ENCODE measurements around the gene C19orf44.

The C19orf44 gene

DNA sequence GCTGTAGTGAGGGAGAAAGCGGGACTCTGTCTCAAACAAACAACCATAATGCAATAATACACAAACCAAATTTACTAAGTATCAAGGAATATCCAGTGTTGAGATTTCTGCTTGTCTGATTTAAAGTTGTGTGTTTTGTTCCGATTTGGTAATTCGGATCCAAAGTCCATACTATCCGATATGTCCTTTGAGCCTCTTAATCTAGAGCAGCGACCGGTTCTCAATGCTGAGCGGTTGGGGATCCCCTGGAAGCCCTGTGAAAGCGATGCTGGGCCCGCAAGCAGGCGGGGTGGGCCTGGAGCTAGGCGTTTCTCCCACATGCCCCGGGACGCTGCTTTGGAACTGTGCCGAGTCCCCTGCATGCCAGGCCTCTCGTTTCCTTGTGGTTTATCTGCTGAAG, 20.2 kb downstream of the C19orf44 start:
- in situ Hi-C loops (cut with MboI; ENCODE audit: low sequenced_read_pairs) = no loop called here

DNA sequence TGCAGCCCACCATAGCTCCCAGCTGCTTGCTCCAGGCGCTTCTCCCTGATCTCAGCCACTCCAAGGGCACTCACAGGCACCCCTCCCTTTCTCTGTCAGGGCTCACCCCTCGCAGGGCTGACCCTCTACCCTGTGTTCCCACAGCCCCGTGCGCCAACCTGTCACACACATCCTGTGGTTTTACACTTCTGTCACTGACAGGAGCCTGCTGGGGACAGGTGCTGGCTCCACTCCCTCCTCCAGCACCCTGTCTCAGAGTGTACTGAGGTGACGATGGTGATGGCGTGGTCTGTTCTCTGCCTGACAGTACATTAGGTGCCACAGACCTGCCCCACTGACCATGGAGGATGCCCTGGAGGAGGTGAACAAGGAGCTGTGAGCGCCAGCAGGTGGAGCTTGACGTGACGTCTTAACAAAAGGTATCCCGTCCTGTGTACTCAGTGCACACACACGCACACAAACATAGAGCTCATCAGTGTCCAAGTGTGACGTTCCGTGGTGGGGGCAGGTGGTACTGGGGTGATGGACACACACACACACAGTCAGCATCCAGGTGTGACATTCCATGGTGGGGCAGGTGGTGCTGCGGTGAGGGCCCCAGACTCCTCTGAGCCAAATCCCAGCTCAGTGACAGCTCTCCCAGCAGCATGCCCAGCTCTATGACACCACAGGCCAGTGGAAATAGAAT, 20.9 kb downstream of the C19orf44 start:
- in situ Hi-C loops (cut with MboI; ENCODE audit: low sequenced_read_pairs) = no loop called here

DNA sequence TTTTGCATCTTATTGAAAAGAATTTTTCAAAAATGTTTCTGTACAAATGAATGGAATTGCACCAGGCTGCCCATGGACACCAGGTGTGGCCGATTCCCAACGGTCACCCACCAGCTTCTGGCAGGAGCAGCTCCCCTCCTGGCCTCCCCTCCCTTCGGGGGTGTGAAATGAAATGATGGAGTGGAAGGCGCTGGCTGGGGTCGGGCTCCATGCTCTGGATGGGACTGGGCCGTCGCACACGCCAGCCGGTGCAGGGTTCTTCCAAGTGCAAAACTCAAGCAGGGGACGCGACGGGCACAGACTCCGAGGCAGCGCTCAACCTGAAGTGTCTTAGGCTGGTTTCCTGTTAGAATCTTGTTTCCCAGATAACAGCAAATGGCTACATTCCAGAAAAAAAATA, 21.9 kb downstream of the C19orf44 start:
- in situ Hi-C loops (cut with MboI; ENCODE audit: low sequenced_read_pairs) = no loop called here

DNA sequence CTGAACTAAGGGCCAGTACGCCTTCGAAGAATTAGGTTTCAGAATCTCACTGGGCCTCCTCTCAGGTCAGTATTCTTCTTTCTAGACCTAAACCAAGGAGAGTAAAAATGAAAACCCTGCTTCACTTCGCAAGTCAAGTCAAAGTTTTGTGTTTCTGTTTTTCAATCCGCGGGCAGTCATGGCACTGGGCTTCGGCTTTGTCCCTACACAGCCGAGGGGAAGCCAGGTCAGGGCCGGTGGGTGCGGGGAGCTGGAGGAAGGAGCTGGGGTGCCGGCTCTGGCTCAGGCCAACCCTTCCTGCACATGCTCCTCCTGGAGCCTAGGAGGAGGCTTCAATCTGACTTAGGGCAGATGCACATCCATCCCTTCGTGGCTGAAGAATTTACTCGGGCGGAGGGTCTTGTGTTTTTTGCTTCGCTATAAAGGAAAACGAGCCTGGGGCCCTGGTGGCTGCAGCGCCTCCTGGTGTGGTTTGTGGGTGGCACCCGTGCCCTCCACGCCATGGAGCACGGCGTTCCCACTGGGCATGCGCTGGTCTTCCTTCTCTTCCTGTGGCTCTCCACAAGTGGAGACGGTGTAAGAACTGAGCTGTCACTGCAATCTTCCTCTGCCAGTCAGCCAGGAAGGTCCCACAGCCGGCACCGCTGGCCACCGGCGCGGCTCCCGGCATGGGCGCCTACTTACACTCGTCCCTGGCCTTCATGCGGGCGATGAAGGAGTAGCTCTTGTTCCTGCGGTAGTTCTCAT, 22.5 kb downstream of the C19orf44 start:
- in situ Hi-C loops (cut with MboI; ENCODE audit: low sequenced_read_pairs) = no loop called here

DNA sequence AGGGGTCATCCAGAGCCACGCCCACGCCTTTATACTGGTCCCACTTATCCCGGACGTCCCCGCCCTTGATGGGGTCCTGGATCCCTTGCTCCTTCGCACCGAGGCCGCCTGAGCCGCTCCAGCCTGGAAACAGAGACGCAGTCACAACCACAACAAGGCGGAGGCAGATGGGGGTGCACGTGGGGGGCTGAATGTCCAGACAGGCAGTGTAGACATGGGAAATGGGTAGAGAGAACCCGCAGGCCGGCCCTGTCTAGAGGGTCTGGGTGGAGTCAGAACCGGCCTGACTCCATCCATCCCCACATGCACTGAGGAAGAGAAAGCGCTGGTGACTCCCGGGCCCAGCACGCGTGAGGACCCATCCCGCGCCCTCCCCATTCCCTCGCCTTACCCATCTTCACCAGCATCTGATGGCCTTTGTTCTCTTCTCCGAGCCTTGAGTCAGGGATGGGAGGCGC, 23.1 kb downstream of the C19orf44 start:
- in situ Hi-C loops (cut with MboI; ENCODE audit: low sequenced_read_pairs) = no loop called here

DNA sequence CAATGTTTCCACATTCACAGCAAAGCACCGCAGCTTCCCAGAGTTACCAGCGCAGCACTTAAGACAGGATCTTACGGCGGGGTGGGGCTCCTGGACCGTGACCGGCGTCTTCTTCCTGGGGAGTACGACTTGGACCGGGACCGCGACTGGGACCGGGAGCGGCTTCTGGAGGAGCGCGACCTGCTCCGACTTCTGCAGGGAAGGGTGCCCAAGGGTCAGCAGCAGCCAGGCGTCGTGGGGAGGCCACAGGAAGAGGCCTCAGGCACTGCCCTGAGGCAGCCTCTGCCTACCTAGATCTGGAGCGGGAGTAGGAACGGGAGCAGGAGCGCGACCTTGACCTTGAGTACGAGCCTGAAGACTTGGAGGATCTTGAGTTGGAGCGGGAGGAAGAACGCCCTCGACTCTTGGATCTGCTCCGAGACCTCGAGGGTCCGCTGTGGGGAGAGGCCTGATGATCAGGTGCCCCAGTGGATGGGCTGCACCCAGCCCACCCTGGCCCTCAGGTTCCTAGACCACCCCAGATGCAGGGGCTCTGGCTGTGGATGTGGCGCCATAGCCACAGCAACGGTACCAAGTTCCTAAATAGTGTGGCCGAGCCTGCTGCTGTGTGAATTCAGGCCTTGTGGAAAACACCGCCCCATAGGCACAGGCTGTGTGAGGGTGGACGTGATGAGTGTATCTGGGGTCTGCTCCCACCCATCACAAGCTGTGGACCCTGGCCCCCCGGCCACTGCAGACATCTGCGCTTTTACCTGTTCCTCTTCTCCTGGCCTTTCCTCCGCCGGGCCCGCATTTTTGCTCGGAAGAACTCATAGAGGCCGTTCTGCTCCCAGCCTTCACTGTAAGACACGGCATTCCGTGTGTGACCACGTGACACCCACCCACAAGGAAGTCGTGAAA, 24.1 kb downstream of the C19orf44 start:
- in situ Hi-C loops (cut with MboI; ENCODE audit: low sequenced_read_pairs) = no loop called here

DNA sequence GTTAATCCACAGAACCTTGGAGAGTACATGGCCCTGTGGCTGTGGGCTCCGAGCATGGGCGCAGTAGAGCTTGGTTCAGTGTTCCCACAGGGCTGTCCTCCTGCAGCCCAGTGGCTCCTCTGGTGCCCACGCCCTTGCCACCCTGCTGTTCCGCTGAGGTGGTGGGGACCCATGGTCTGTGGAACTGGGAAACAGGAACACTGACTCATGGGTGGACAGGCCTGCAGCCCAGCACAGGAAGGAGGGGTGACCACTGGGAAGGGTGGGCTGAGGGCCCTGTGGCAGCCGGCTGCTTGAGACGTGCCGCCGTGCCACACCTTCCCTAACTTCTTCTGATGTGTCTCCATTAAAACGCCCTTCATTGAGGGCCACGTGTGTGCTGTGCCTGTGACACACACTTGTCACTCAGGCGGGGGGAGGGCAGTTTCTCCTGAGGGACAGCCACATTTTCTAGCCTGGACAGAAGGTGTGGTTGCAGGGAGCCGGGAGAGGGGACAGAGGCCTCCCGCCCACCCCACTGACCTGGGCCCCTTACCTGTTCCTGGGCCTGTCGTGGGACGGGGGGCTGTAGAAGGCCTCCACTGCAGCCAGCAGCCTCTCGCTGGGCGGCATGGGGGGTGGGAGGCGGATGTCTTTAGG, 24.9 kb downstream of the C19orf44 start:
- in situ Hi-C loops (cut with MboI; ENCODE audit: low sequenced_read_pairs) = no loop called here

DNA sequence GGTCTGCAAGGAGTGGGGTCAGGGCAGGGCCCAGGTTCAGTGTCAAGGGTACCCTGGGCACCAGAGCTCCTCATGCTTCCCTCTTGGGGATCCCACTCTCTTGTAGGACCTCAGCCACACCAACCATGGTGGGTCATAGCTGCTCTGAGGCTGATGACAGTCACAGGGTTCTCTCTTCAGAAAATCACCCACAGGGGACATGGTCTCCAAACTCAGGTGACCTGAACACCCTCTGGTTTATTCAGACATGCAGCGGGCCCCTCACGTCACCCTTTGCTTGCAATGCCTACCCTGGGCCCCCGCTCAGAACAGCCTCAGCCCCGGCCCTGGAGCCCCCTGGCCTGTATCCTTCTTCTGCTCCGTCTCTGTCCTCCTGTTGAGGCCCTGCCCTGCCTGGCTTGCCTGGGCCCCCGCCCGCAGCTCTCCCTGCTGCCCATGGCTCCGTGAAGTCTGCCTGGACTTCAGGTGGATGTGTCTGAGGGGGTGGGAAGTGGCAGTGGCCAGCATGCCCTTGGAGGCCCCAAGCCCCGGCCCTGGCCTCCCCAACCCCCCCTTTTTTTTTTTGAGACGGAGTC, 25.6 kb downstream of the C19orf44 start:
- in situ Hi-C loops (cut with MboI; ENCODE audit: low sequenced_read_pairs) = no loop called here

DNA sequence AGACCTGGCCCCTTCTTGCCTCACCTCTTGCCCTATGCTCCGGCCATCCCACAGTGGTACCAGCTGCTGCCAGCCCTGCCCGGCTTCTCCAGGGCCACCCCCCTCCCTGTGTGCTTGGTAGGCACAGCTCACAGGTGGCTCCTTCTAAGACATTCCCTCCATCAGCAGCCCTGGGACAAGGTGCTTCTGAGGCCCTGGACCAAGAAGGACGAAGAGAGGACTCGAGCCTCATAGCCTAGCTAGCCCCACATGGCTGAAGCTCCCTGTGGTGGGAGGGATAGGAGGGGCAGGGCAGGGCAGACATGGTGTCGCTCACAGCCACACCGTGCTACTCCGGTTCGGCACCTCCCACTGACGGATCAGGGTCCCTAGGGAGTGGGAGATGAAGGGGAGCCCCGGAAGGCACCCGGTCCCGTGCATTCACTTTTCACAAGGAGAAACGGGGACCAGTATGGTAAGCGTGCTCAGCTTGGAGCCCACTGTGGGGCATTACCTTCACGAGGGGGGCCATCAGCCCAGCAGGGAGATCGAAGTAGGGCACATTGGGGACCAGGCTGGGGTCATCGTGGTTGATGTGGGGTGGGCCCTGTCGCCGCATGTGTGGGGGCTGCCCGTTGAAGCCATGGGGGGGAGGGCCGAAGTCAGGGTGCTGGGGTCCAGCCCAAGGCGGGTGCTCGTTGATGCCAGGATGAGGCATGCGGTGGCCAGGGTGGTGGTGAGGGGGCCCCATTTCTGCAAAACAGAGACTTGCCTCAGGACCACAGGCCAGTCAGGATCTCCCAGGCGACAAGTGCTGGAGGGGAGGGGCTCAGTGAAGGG, 26.6 kb downstream of the C19orf44 start:
- in situ Hi-C loops (cut with MboI; ENCODE audit: low sequenced_read_pairs) = no loop called here

DNA sequence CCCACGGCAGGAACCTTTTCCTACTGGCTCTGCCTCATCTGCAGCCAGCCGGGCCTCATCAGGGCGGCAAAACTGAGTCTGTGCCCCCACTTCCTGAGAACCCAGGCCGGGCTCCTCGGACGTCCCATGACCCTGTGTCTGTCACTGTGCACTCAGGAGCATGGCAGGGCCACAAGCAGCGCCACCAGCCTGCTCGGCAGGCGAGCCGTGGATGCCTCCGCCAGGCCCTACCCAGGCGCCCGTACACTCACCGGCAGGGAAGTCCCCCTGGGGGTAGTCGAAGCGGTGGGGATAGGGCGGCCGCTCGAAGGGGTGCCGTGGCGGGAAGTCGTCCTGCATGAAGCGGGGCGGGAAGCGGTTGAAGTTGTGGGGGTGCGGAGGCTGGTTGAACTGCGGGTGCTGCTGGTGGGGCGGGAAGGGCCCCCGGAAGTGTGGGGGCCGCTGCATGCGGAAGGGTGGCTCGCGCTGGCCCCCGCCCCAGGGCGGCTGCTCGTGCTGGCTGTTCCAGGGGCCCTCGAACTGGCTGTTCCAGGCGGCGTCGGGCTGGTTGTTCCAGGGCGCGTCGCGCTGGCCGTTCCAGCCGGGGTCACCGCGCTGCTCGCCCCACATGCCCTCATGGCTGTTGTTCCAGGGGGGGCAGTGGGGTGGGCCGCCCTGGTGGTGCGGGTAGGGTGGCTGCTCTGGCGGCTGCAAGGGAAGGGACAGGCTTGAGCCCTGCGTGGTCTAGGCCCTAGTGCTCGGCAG, 29.0 kb downstream of the C19orf44 start:
- in situ Hi-C loops (cut with MboI; ENCODE audit: low sequenced_read_pairs) = no loop called here

DNA sequence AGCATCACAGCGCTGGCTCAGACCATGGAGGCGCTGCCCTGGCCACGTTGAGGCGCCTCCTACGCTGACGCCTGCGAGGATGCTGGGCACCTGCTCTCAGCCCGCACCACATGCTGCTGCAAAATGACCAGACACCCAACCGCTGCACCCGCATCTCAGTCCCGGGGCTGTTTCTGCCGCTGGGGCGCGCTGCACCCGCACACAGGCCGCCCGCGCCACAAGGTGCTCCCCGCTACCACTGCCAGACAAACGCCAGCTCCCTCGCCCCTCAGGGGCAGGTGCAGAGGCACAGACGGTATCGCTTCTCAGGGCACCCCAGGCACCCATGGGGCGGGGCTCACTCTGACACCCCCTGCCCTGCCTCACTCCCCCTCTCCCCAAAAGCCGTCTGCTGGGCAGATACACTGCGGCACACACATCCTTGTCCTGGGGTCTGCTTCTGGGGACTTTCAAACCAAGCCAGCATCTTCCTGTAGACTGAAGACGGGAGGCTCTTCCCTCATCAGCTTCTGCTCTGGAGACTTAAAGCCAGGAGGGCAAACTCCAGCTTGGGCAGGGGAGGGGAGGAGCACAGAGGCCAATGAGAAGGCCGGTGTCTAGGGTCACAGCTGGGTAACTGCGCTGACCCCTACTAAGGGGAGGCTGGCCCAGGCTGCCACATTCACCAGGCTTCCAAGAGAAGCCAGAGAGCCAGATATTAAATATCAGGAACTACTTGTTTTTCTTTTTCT, 29.7 kb downstream of the C19orf44 start:
- in situ Hi-C loops (cut with MboI; ENCODE audit: low sequenced_read_pairs) = no loop called here

DNA sequence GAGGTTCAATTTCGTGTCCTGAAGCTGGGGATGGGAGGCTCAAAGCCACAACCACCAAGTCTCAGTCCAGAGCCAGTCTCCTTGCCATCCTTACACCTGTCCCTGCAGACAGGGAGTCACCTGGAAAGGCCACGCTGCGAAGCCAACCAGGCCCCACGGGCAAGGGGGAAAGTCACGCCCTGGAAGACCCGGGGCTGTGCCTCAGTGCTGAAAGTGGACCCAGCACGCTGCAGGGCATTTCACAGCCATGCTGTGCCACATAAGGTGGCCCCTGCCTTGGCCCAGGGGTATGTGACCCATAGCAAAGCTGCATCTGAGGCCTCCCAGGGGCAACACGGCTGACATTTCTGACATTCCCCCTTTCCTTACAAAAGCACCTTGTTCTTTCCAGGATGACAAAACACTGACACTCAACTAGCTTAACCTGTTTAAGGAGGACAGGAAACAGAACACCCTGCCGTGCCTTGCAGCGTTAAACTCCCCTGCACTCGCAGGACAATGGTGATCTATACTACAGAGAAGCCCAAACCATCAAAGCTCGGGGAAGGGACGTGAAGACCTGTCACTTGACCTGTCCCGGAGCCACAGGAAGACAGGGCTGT, 31.2 kb downstream of the C19orf44 start:
- in situ Hi-C loops (cut with MboI; ENCODE audit: low sequenced_read_pairs) = no loop called here

DNA sequence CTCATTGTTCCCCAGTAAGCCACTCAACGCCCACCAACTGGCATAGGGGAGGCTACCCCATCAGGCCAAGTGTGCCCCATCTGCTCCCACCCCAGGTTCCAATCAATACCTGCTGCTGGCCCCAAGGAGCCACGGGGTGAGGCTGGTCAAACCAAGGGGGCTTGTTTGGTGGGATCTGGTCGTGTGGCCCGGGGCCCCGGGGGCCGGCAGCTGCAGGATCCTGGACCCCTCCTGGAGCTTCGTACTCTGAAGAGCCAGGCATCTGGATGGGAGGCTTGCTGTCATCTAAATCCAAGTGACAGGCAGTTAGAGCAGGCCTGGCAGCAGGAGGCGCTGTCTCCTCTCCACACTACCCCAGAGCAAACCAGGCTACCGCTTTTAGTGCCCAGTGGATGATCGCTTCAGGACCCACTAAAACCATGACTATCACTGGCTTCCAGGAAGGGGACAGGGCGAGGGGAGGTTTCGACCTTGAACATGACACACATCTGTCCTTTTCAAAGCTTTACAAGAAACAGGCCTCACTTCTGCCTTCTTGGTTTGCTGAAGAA, 31.9 kb downstream of the C19orf44 start:
- in situ Hi-C loops (cut with MboI; ENCODE audit: low sequenced_read_pairs) = no loop called here

DNA sequence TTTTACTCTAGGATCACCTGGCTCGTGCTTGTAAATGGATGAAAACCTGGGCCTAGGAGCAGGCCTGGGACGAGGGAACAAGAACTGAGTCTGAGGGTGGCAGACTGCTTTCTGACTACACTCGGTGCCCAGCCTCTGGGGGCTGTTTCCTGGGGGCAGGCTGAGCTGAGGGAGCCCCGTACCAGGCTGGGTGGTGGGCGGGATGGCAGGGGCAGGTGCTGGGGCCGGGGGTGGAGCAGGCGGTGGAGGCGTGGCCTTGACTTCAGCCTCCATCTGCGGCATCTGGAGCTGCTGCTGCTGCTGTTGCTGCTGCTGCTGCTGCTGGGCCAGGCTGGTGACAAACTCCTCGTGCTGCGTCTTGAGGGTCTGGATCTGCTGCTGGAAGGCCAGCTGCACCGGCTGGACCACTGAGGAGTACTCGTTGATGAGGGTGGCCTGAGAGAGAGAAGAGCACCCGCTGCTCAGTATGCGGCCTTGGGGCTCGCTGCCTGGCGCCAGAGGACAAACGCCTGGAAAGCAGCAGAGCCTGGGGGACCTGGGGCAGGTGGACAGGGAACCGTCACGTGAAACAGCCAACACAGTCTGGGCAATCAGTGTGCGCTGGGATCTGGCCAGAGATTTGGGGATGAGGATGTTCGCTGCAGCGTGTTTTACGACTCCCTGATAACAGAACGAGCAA, 33.4 kb downstream of the C19orf44 start:
- in situ Hi-C loops (cut with MboI; ENCODE audit: low sequenced_read_pairs) = no loop called here

DNA sequence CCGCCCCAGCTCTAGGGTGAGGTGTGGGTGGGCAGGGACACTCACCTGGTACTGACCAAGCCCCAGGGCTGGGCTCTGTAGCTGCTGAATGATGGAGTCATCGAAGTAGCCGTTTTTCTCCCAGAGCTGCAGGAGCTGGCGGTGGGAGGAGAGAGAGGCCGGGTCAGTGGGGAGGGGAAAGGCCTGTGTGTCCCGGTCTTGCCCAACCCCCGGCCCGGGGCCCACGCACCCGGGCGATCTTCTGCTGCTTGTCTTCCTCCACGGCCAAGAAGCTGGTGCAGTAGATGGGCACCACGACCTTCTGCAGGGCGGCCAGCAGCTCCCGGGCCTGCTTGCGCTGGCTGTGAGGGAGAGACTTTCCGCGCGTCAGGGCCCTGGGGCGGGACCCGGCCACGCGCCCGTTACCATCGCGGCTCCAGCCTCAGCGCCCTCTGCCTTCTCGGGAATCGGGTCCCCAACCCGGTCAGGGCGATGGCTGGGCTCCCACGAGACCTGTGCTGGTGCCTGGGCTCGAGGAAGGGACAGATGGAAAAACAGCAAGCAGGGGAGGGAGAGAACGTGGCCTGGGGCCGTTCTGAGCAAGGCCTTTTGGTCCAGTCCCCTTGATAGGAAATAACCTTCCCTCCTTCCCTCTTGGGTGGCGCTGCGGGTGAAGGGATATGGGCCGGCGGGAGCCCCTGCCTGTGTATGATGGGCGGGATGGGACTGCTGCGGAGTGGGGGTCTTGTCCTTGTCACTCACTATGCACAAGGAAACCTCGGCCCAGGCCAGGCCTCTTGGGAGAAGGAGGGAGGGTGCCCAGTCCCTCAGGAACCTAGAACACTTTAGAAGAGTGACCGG, 34.6 kb downstream of the C19orf44 start:
- in situ Hi-C loops (cut with MboI; ENCODE audit: low sequenced_read_pairs) = no loop called here

DNA sequence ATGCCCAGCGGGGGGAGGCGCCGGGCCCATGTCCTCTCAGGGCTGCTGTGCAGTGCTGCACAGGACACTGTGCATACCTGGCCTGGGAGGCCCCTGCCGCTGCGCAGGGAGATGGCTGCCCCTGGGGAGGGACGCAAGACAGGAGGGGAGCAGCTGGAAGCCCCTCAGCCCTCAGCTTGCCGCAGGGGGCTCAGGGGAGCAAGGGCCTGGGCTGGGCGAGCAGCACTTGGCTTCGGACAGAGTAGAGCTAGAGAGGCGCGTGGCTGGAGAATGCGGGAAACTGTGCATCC, 35.1 kb downstream of the C19orf44 start:
- in situ Hi-C loops (cut with MboI; ENCODE audit: low sequenced_read_pairs) = no loop called here
